HFFc6 (cell line): ENCODE data around the gene TRPM4. TPM values are rescaled to one million over a fixed set of nuclear protein-coding genes. Genes with fewer than 3 reads are reported as not detected.

ENCODE experiments used
- DNase-seq: peaks from one replicate; pipeline ENCODE4 v3.0.0-alpha.2; 2018
- H3K27ac Mint-ChIP-seq: 2 replicates; pipeline ENCODE4 v1.8.0; 2020; ENCODE audit warnings: mild to moderate bottlenecking, mixed read lengths
- H3K27me3 Mint-ChIP-seq: 2 replicates; pipeline ENCODE4 v1.8.0; 2021; ENCODE audit warnings: mild to moderate bottlenecking, moderate library complexity, mixed read lengths; ENCODE audit not compliant: insufficient read depth
- H3K36me3 Mint-ChIP-seq: 2 replicates; pipeline ENCODE4 v1.8.0; 2021; ENCODE audit warnings: low read depth, mixed read lengths
- H3K4me1 Mint-ChIP-seq: 2 replicates; pipeline ENCODE4 v1.8.0; 2020; ENCODE audit warnings: low read depth, mixed read lengths
- H3K4me3 Mint-ChIP-seq: 2 replicates; pipeline ENCODE4 v1.8.0; 2020; ENCODE audit warnings: mild to moderate bottlenecking, moderate library complexity, mixed read lengths
- H3K9me3 Mint-ChIP-seq: 2 replicates; pipeline ENCODE4 v1.8.0; 2020; ENCODE audit warnings: mild to moderate bottlenecking, mixed read lengths
- CTCF ChIP-seq: fragments of 200-600 bp; sonication (generic); IDR thresholded peaks from 2 replicates; pipeline ENCODE4 v1.5.0; 2021; ENCODE audit warnings: antibody characterized with exemption, mild to moderate bottlenecking
- total RNA-seq, 6 experiments: library from RNA; stranded (reverse); fragmentation: NEBNext Ultra II Directional; extraction: Animal tissue kit (Norgen Biotek cat#: 25700); gene quantifications; 2 replicates in 1 of 6; 3 replicates in 5 of 6; pipeline ENCODE4 v1.2.3, GENCODE V29; 2021

The TRPM4 gene
- total RNA-seq, 6 experiments from 2014 or later: 25.5 to 32.5 (median 30.5) TPM

- Mint-ChIP-seq H3K36me3 (peaks cover 11% of the 10 kb centered on the region), H3K4me1 (peaks cover 12% of the 10 kb centered on the region), H3K27ac (no peak overlapping the region), H3K27me3 (peaks cover 10% of the 10 kb centered on the region), H3K9me3 (no peaks in the 10 kb centered on the region; the same call in 1 of the 2 replicates), H3K4me3 (peak overlapping the region; percentile 38)
- no peak for TF ChIP-seq CTCF
- no peak for DNase-seq
These were observed 6.1 kb upstream of the TRPM4 start for GRCh38 chr19:49151267-49152118.

GRCh38 chr19:49152119-49152550 lies 5.5 kb upstream of the TRPM4 start:
- no peak overlapping the region for H3K4me3 Mint-ChIP-seq
- H3K27ac Mint-ChIP-seq: no peak overlapping the region

GRCh38 chr19:49153167-49153809 lies 4.3 kb upstream of the TRPM4 start:
- H3K9me3 Mint-ChIP-seq: no peaks in the 10 kb centered on the region; the same call in 1 of the 2 replicates
- no peak overlapping the region for H3K4me3 Mint-ChIP-seq
- no peak overlapping the region for H3K27ac Mint-ChIP-seq
- peaks cover 14% of the 10 kb centered on the region for H3K36me3 Mint-ChIP-seq
- TF ChIP-seq CTCF: no peak
- peaks cover 14% of the 10 kb centered on the region for H3K4me1 Mint-ChIP-seq
- no peak for DNase-seq
- peaks cover 12% of the 10 kb centered on the region for H3K27me3 Mint-ChIP-seq

More at GRCh38 chr19:49152119-49152550, 5.5 kb upstream of the TRPM4 start:
- Mint-ChIP-seq H3K9me3 (no peaks in the 10 kb centered on the region; the same call in 1 of the 2 replicates), H3K4me1 (peaks cover 11% of the 10 kb centered on the region; the same call in 1 of the 2 replicates), H3K27me3 (peaks cover 11% of the 10 kb centered on the region), H3K36me3 (peaks cover 11% of the 10 kb centered on the region)
- DNase-seq: no peak
- TF ChIP-seq CTCF: no peak

GRCh38 chr19:49154279-49154678 lies 3.3 kb upstream of the TRPM4 start:
- DNase-seq: no peak
- no peak for TF ChIP-seq CTCF
- H3K27me3 Mint-ChIP-seq: peaks cover 12% of the 10 kb centered on the region
- H3K27ac Mint-ChIP-seq: no peak overlapping the region
- H3K9me3 Mint-ChIP-seq: no peaks in the 10 kb centered on the region; the same call in 1 of the 2 replicates
- H3K4me1 Mint-ChIP-seq: peaks cover 15% of the 10 kb centered on the region
- H3K36me3 Mint-ChIP-seq: peaks cover 17% of the 10 kb centered on the region
- H3K4me3 Mint-ChIP-seq: no peak overlapping the region

- H3K36me3 Mint-ChIP-seq: peaks cover 23% of the 10 kb centered on the region
- H3K27ac Mint-ChIP-seq: no peak within 1 kb of the TSS
- H3K4me3 Mint-ChIP-seq: no peak within 1 kb of the TSS
These were observed 2.4 kb upstream of the TRPM4 start, which contains the start of gene HRC for GRCh38 chr19:49155005-49155819. Gene HRC (minus strand): TSS chr19:49155396. CDS start chr19:49155237, 159 bp downstream.

More at GRCh38 chr19:49155005-49155819, 2.4 kb upstream of the TRPM4 start, which contains the start of gene HRC:
- TF ChIP-seq CTCF: no peak
- no peak for DNase-seq
- Mint-ChIP-seq H3K9me3 (no peaks in the 10 kb centered on the region; the same call in 1 of the 2 replicates), H3K4me1 (peaks cover 18% of the 10 kb centered on the region), H3K27me3 (peaks cover 12% of the 10 kb centered on the region)
